HG03060 (cell line): ENCODE results near the gene BTRC.
"Not testable (repeated sequence)": the region's sequence is repeated elsewhere in the genome, so short reads cannot be mapped to it uniquely, and the experiment has no call there.

Experiments used
- ATAC-seq: cut with Tn5 transposase; IDR thresholded peaks from one replicate; pipeline ENCODE4 v1.9.1; 2021; ENCODE audit warnings: low read depth, moderate number of reproducible peaks; ENCODE audit not compliant: unreplicated experiment

The BTRC gene

DNA sequence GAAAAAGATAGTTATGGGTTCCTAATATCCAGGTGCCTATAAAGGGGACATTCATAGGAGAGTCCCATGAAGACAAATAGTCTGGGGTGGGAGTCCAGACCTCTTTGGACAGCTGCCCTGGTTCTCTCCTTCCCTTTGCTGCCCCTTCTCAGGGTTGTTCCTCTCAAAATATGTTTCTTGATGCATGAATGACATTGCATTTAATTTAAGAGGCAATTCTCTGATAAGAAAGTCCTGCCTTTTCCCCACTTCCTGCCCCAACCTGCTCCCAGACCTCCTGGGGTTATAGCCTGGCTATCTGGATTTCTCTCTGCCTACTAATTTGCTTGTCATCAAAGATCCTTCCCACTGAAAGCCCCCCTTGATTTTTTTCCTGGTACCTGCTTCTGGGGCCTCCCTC, 12.5 kb upstream of the BTRC start:
- no peak for ATAC-seq

DNA sequence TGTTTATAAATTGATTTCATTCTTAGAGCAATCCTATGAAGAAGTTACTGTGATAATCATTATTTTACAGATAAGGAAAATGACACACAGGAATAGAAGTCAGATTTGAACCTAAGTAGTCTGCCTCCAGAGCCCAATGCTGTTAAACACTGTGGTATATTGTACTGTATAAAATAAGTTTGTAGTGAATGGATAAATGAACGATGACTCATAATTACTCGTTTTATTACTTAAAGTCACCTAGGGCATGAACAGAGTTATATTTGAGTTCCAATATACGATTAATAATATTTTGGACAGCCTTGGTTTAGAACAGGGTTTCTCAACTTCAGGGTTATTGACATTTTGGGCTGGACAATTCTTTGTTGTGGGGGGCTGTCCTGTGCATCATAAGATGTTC, 7.8 kb upstream of the BTRC start:
- ATAC-seq, result no peak

GRCh38 chr10:101351017-101351416, 2.9 kb upstream of the BTRC start:
- no peak for ATAC-seq

DNA sequence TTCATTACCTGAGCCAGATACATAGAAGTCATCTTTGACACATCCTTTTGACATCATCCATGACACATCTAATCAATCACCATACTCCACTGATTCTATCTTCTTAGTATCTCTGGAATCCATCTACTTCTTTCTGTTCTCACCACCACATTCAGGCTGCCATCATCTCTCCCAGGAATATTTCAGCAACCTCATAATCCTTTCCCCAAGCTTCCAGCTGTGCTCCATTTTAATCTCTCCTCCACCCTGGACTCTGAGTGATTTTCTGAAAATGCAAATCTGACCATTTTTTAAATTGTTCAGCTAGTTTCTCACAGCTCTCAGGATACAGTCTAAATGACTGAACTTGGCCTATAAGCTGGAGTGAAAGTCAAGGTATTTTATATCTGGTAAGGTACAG, 2.5 kb upstream of the BTRC start:
- no peak for ATAC-seq

DNA sequence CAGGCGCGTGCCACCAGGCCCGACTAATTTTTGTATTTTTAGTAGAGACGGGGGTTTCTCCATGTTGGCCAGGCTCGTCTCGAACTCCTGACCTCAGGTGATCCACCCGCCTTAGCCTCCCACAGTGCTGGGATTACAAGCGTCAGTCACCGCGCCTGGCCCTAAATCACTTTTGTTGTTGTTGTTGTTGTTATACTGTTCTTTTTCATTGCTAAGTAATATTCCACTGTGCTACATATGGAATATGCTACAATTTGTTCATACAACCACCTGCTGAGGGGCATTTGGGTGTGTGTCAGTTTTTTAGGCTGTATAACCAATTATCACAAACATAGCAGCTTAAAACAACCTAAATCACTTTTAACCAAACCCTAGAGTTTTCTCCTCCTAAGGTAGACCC, 1.1 kb upstream of the BTRC start:
- ATAC-seq, result not testable (repeated sequence)

GRCh38 chr10:101354328-101355071, 535 bp downstream of the BTRC start:
- no peak for ATAC-seq

DNA sequence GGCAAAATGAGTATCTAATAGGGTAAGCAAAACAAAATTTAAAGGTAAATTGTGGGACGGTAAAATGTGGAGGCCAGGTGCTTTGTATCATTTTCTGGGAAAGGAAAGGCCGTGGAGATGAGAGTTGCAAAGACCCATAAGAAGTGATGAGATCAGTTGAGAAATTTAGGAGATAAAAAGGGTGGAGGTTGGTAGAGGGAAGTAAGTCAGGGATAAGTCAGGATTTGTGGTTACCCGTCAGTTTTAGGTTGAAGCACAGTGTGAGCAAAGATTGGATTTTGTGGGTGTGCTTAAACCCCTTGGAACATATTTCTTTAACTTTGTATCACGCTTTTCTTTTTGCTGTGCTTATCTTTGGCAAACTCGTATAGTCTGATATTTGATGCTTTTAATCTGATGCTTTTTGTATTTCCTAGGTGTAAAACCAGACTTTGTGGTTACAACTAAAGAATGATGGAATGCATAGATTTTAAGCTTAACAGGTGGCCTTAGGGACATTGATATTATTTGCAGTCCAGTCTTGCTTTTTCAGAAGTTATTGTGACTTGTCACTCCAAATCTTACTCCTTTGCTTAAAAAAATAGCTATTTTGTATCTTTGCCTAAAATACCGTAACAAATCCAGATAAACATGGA, 1.2 kb downstream of the BTRC start:
- ATAC-seq, result no peak

GRCh38 chr10:101356132-101356531, 2.2 kb downstream of the BTRC start:
- no peak for ATAC-seq

DNA sequence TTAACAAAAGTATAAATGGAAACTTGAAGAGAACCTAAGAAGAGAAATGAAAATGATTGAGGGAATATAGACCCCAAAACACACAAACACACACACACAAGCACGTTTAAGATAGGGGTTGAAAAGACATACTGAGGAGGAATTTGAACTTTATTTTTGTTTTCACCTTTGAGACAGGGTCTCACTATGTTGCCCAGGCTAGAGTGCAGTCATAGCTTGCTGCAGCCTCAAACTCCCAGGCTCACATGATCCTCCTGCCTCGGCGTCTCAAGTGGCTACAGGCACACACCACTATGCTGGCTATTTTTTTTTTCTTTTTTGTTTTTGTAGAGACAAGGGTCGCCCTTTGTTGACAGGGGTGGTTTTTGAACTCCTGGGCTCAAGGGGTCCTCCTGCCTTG, 4.0 kb downstream of the BTRC start:
- ATAC-seq, result no peak

- ATAC-seq, result no peak
Measured at GRCh38 chr10:101358706-101359300, 4.8 kb downstream of the BTRC start.

DNA sequence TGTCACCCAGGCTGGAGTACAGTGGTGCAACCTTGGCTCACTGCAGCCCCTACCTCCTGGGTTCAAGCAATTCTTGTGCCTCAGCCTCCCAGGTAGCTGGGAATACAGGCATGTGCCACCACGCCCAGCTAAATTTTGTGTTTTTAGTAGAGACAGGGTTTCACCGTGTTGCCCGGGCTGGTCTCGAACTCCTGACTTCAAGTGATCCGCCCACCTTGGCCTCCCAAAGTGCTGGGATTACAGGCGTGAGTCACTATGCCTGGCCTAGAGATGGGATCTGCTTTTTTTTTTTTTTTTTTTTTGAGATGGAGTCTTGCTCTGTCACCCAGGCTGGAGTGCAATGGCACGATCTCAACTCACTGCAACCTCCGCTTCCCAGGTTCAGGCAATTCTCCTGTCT, 6.1 kb downstream of the BTRC start:
- not testable (repeated sequence) for ATAC-seq

- ATAC-seq, result not testable (repeated sequence)
Measured at GRCh38 chr10:101360841-101361240, 6.9 kb downstream of the BTRC start.

GRCh38 chr10:101363850-101364400, 10.0 kb downstream of the BTRC start:
- no peak for ATAC-seq

GRCh38 chr10:101364721-101365120, 10.8 kb downstream of the BTRC start:
- no peak for ATAC-seq

GRCh38 chr10:101367569-101368453, 13.8 kb downstream of the BTRC start:
- ATAC-seq, result no peak

GRCh38 chr10:101373063-101373462, 19.1 kb downstream of the BTRC start:
- no peak for ATAC-seq

GRCh38 chr10:101373993-101374392, 20.0 kb downstream of the BTRC start:
- not testable (repeated sequence) for ATAC-seq

- ATAC-seq, result no peak
Measured at GRCh38 chr10:101375076-101375475, 21.1 kb downstream of the BTRC start.

- no peak for ATAC-seq
Measured at GRCh38 chr10:101379663-101380352, 25.8 kb downstream of the BTRC start.
